ENCODE results near the gene IQGAP2. TPM values are rescaled to one million over a fixed set of nuclear protein-coding genes. Genes with fewer than 3 reads are reported as not detected.

IQGAP2 gene
- total RNA-seq, 1 donor from 2014 or later, result 14.2 TPM

GRCh38 chr5:76757049-76757448 is 354.0 kb downstream of the IQGAP2 start:
- no peak for DNase-seq (ENCODE audit: low read depth, low spot score)
- TF ChIP-seq, protein P1, sequence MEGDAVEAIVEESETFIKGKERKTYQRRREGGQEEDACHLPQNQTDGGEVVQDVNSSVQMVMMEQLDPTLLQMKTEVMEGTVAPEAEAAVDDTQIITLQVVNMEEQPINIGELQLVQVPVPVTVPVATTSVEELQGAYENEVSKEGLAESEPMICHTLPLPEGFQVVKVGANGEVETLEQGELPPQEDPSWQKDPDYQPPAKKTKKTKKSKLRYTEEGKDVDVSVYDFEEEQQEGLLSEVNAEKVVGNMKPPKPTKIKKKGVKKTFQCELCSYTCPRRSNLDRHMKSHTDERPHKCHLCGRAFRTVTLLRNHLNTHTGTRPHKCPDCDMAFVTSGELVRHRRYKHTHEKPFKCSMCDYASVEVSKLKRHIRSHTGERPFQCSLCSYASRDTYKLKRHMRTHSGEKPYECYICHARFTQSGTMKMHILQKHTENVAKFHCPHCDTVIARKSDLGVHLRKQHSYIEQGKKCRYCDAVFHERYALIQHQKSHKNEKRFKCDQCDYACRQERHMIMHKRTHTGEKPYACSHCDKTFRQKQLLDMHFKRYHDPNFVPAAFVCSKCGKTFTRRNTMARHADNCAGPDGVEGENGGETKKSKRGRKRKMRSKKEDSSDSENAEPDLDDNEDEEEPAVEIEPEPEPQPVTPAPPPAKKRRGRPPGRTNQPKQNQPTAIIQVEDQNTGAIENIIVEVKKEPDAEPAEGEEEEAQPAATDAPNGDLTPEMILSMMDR (conservative IDR thresholded peaks at IDR 0.05), result no peak
- H3K4me3 Mint-ChIP-seq, result no peak overlapping the region
- no peak overlapping the region for H3K27ac Mint-ChIP-seq (ENCODE audit: unreplicated experiment)
- no peaks in the 10 kb centered on the region for H3K27me3 Mint-ChIP-seq (ENCODE audit: low read depth)
- no peaks in the 10 kb centered on the region for H3K4me1 Mint-ChIP-seq
- H3K36me3 Mint-ChIP-seq (ENCODE audit: low read depth), result no peaks in the 10 kb centered on the region
- no peaks in the 10 kb centered on the region for H3K9me3 Mint-ChIP-seq

Other genes with a start within 250 kb of the IQGAP2 start
- gene F2RL2, start 220.1 kb downstream of the IQGAP2 start, total RNA-seq, result not detected in 2 replicates

Data from neural crest cell (in vitro differentiated cells).